NB4 (cell line): ENCODE results near the gene KCNQ1.

Experiments used
- MAX ChIP-seq: IDR thresholded peaks from 2 replicates; pipeline ENCODE4 v1.6.1; 2011; ENCODE audit warnings: low read depth, low read length
- POLR2A ChIP-seq: IDR thresholded peaks from 2 replicates; pipeline ENCODE4 v1.6.1; 2011; ENCODE audit warnings: mild to moderate bottlenecking; ENCODE audit not compliant: insufficient read length; ENCODE audit errors: extremely low read depth
- TF ChIP-seq, protein P1 (sequence below): IDR thresholded peaks from one replicate; pipeline ENCODE4 v1.5.1; 2012; ENCODE audit warnings: low read depth, low read length

GRCh38 chr11:2423157-2424025 is 21.4 kb upstream of the KCNQ1 start:
- TF ChIP-seq, protein P1, sequence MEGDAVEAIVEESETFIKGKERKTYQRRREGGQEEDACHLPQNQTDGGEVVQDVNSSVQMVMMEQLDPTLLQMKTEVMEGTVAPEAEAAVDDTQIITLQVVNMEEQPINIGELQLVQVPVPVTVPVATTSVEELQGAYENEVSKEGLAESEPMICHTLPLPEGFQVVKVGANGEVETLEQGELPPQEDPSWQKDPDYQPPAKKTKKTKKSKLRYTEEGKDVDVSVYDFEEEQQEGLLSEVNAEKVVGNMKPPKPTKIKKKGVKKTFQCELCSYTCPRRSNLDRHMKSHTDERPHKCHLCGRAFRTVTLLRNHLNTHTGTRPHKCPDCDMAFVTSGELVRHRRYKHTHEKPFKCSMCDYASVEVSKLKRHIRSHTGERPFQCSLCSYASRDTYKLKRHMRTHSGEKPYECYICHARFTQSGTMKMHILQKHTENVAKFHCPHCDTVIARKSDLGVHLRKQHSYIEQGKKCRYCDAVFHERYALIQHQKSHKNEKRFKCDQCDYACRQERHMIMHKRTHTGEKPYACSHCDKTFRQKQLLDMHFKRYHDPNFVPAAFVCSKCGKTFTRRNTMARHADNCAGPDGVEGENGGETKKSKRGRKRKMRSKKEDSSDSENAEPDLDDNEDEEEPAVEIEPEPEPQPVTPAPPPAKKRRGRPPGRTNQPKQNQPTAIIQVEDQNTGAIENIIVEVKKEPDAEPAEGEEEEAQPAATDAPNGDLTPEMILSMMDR = no peak
- no peak for TF ChIP-seq POLR2A
- TF ChIP-seq MAX = no peak
